GM18517 (cell line): Measurements from ENCODE around the gene RDH8.
"Not testable (repeated sequence)": the region's sequence is repeated elsewhere in the genome, so short reads cannot be mapped to it uniquely, and the experiment has no call there.

Source experiments
- ATAC-seq: cut with Tn5 transposase; IDR thresholded peaks from one replicate; pipeline ENCODE4 v1.9.1; 2021; ENCODE audit warnings: mild to moderate bottlenecking, moderate library complexity; ENCODE audit not compliant: unreplicated experiment

RDH8 gene

DNA sequence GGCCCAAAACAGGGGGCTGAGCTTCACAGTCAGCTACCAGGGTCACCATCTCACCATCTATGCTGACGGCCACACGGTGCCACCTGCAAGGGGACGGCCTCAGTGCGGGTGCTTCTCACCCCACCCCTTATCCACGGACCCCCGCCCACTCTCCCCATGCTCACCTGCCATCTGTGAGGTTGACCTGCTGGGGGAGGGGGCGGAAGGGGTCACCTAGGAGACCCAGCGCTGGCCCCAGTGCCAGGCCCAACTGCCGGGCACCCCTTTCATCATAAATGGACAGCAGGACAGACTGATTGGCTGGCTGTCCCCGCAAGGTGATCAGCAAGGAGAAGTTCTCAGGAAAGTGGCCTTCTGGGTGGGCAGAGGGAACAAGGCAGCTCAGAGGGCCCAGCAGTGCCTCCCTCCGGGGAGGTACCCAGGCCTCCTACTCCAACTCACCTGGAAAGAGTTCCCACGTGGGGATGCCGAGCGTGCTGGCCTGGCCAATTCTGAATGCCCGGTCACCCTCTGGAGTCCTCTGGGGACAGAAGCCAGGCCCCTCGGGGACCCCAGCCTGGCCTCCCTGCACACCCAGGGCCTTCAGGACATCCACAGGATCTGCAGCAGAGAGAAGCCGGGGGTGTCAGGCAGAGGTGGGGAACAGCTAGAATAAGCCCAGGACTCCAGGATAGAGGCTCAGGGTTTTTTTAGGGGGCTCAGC, 7.5 kb upstream of the RDH8 start:
- ATAC-seq = no peak

DNA sequence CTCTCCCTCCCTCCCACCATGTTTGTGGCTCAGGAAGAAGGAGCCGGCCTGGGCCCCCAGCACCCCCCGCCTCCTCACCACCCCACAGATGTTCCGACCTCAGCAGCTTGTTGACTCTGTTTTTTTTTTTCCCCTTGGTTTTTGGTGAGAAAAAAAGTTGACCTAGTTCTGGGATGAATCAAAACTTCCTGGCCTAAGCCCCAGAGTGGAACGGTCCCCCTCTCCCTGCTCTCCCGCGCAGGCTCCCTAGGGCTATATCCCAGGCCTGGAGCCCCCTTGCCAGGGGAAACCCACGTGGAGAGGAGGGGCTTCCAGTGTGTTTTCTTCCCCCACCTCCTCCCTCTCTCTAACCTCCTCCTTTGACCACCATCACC, 7.0 kb upstream of the RDH8 start:
- ATAC-seq = no peak

DNA sequence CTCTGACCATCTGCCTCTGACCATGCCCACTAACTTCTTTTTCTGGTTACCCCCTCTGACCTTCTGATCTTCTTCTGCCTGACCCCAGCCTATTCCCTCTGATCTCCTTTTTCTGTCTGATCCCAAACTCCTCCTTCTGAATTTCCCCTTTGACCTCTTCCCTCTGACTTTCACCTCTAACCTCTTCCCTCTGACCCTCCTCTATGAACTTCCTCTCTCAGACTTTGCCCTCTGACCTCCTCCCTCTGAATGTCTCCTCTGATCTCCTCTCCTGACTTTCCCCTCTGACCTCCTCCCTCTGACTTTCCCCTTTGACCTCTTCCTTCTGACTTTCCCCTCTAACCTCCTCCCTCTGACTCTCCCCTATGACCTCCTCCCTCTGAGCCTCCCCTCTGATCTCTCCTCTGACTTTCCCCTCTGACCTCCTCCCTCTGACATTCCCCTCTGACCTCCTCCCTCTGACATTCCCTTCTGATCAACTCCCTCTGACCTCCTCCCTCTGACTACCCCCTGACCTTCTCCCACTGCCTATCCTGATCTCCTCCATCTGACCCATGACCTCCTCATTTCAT, 6.4 kb upstream of the RDH8 start:
- no peak for ATAC-seq

DNA sequence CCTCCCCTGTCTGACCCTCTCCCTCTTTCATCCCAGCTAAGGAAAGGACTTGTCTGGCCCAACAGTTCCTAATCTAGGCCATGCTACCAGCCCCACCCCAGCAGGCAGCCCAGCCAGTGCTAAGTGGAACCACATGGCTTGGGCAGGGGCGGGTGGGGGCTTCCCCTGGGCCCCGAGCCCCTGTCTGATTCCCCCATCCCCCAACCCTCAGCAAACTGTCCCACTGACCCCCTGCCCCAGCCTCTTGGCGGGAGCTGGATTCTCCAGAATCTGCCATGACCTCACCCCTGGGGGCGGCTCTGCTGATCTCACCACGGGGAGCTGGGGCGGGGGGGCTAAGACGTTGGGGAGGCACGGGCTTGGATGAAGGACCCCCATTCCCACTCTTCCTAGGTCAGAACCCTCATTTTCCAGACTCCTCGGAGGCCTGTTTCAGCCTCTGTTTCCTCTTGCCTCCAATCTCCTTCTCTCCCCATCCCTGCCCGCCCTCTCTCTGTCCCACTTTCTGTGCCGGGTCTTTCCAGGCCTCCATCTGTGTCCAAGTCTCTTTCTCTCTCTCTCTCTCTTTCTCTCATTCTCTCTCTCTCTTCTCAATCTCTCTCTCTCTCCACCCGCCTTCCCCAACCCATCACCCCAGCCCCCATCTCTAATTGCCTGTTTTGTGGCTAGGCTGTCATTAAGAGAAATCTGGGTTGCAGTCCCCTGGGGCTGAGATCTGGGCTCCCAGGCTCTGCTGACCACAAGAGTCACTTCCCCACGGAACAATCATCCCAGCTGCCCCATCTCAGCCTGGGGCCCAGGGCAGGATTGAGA, 5.7 kb upstream of the RDH8 start:
- no peak for ATAC-seq

DNA sequence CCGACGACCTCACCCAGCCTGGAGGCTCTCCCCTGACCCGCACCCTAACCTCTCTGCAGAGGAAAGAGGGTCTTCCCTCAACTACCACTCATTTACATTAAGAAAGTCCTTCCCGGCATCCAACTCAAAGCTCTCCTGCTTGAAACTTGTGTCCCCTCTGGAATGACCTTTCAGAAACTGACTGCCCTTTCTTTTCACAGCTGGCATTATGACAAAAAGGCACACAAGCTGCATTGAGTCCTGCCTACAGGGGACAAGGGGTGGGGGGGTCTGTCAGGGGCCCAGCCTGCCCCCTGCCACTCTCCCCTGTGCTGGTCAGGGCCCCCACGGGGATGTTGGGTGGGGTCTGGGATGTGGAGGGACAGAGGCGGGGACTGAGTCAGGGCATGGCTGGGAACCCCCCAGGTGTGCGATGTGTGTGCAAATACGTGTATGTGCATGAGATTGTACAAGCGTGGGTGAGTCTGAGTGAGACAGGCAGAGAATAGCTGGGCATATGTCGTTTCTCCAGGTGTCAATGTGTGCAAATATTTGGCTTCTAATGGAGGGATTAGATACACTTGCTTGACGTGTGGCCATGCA, 5.0 kb upstream of the RDH8 start:
- ATAC-seq = no peak

DNA sequence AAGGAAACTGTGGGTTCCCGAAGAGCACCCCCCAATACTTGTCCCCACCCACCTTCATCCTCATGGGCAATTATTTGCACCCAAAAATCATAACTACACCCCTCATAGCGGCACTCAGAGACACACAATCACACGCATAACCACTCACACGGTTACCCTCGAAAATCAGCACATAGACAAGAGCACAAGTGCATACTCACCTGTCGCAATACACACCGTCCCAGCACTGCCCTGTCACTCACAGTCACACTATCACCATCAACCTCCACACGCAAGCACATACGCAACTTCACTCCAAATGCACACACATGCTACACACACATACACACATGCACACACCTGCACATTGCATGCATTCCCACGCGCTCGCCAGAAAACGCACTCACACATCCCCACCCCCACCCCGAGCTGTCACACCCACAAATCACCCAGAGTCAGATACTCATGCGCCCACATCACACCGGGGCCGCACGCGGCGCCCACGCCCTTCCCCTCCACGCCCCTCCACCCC, 3.5 kb upstream of the RDH8 start:
- ATAC-seq = no peak

DNA sequence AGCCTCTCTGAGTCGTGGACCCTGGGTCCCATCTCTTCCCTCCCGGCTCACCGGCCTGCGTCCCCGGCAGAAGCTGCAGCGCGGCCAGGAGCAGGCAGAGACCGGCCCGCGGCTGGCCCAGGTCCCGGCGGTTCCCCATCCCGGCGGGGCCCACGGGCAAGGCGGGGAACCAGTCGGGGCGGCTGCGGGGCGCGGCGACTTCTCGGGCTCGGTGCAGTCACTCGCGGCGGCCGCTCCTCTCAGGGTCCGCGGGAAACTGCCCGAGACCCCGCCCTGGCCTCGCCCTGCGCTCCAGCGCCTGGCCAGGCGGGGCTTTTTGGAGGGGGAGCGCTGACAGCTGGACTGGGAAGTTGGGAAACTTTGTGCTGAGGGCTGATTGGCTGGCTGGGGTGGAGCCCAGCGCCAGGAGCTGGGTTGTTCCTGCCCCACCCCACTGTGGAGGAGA, 3.0 kb upstream of the RDH8 start, which contains the start of gene COL5A3:
Gene COL5A3, minus strand, starts transcription at position 258 of the 445 bp plus-strand sequence. Its CDS starts 119 bp downstream, at position 139.
- no peak for ATAC-seq

DNA sequence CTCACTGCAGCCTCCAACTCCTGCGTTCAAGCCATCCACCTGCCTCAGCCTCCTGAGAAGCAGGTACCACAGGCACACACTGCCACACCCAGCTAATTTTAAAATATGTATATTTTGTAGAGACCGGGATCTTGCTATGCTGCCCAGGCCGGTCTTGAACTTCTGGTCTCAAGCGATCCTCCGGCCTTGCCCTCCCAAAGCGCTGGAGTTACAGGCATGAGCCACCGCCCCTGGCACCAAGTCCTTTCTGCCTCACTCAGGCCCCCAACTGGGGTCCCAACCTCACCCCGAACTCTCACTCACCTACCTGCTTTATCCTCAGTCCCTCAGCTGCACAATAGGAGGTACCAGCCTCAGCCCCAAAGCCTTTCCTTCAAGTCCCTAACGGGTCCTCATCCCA, 2.3 kb upstream of the RDH8 start:
- no peak for ATAC-seq

DNA sequence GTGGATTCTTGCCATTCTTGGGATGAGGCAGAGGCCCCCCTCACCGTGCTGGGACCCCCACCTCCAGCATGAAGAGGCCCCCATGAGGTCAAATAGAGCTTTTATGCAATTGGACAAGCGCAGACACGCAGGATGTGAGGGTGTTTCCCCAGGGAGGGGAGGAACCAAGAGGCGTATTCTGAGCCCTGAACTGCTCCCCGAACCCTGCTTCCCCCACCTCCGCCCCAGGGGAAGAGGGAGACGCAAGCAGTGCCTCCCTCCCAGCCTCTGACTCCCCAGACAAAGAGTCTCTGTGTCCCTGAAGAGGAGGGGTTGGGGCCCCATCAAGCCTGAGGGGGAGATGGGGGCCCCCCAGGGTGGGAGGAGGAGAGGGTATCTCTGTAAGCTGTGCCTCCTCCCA, 1.3 kb upstream of the RDH8 start:
- ATAC-seq = no peak

DNA sequence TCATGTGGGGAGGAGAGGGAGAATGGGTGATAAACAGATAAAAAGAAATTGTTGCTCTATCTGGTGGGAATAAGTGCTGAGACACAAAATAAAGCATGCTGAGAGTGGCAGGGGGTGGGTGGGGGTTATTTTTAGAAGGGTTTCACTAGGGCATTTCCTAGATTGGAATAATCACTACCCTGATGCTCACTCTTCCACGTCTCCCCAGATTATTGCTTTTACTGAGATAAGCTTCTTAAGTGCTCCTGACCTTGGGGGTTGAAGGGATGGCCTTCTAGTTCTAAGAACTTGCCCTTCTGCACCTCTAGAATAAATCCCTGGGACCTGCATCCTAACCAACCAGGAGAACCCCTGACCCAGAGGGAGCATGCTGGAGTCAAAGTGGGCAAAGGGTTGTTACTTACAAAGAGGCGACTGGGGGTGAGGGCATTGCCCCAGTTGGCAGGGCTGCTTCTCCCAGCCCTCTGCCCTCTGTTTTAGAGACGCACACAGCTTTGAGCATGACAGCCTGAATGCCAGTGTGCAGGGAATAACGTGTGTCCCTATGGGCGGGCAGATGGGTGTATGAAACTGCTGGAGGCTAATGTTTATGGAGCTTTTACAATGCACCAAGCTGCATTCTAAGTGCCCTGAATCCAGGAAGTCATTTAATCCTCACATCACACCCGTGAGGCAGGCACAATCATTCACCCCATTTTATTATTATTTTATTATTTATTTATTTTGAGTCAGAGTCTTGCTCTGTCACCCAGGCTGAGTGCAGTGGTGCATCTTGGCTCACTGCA, 743 bp downstream of the RDH8 start:
- no peak for ATAC-seq

DNA sequence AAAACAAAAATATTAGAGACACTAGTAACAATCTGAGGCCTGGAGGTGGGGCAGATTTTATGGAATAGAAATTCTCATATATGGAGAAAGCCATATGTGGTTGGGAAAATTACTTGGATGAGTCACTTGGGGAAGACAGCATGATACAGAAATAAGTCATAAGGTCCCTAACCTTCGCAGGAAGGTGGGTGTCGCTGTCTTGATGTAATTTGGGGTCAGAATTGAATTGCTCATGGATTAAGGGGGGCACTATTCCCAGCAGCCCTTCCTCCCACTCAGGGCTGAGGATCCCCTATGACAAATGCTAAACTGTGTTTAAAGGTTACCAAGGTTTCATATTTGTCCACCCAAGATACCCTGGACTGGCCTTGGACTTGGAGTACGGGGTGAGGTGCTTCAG, 5.0 kb downstream of the RDH8 start:
- no peak for ATAC-seq

DNA sequence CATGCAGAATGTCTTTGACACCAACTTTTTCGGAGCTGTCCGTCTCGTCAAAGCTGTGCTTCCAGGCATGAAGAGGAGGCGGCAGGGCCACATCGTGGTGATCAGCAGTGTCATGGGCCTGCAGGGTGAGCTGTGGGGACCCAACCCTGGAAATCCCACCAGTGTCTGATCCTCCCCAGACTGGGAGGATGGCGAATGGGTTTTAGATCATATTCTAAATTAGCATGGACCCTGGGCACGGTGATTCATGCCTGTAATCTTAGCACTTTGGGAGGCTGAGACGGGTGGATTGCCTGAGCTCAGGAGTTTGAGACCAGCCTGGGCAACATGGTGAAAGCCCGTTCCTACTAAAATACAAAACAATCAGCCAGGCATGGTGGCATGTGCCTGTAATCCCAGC, 5.5 kb downstream of the RDH8 start:
- ATAC-seq = no peak

DNA sequence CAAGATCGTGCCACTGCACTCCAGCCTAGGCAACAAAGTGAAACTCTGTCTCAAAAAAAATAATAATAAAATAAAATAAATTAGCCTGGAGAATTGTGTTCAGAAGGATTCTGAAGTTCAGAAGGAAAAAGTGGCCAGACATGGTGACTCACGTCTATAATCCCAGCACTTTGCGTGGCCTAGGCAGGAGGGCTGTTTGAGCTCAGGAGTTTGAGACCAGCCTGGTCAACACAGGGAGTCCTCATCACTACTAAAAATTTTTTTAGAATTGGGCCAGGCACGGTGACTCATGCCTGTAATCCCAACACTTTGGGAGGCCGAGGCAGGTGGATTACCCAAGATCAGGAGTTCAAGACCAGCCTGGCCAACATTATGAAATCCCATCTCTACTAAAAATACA, 6.0 kb downstream of the RDH8 start:
- ATAC-seq = no peak

DNA sequence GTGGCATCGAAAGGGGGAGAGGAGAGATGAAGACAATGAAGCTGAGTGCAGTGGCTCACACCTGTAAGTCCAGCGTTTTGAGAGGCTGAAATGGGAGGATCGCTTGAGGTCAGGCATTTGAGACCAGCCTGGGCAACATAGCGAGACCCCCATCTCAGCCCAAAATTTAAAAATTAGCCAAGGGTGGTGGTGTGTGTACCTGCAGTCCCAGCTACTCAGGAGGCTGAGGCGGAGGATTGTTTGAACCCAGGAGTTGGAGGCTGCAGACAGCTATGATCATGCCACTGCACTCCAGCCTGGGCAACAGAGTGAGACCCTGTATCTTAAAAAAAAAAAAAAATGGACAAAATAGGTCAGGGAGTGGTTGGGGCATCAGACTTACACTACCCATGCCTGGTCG, 7.6 kb downstream of the RDH8 start:
- ATAC-seq = no peak

DNA sequence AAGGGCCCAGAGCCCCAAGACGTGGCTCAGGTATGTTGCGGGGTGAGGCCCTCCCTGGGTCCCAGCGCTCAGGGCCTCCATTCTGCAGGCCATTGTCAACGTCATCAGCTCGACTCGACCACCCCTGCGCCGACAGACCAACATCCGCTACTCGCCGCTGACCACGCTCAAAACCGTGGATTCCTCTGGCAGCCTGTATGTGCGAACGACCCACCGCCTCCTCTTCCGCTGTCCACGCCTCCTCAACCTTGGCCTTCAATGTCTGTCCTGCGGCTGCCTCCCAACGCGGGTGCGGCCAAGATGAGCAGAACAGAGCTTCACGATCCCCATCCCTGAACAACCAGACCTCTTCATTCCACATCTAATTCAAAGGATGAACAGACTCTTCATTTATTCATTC, 8.2 kb downstream of the RDH8 start:
- no peak for ATAC-seq

DNA sequence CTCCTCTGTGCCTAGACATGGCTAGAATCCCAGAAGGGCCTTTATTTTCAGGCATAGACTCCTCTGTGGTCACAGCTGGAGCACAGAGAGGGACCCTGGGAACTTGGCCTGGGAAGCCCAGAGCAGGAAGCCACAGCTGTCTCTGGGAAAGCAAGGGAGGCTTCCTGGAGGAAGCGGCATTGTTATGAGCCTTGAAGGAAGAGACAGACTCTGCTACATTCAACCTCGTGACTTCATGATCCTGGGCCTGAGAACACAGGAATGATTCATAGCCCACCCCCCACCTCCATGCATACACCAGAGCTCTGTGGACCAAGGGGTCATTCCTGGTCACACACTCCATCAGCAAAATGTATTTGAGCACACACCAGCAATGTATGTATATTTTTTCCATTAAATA, 8.6 kb downstream of the RDH8 start:
- no peak for ATAC-seq

DNA sequence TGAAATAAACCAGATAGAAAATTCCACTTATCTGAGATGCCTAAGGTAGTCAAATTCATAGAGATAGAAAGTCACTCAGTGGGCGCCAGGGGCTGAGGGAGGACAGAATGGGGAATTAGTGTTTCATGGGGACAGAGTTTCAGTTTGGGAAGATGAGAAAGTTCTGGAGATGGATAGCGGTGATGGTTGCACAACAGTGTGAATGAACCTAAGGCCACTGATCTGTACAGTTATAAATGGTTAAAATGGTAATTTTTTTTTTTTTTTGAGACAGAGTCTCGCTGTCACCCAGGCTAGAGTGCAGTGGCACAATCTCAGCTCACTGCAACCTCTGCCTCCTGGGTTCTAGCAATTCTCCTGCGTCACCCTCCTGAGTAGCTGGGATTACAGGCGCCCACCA, 9.8 kb downstream of the RDH8 start:
- ATAC-seq = not testable (repeated sequence)

DNA sequence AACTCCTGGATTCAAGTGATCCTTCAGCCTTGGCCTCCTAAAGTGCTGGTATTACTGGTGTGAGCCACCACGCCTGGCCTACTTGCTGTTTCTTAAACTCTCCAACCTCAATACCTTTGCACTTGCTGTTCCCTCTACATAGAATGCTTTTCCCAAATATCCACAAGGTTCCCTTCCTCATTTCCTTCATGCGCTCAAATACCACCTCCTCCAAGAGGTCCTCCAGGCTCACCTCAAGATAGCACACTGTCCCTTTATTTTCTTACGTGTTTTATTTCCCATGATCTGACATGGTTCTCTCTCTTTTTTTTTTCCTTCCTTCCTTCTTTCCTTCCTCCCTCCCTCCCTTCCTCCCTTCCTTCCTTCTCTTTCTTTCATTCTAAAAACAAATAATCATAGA, 13.5 kb downstream of the RDH8 start:
- no peak for ATAC-seq

DNA sequence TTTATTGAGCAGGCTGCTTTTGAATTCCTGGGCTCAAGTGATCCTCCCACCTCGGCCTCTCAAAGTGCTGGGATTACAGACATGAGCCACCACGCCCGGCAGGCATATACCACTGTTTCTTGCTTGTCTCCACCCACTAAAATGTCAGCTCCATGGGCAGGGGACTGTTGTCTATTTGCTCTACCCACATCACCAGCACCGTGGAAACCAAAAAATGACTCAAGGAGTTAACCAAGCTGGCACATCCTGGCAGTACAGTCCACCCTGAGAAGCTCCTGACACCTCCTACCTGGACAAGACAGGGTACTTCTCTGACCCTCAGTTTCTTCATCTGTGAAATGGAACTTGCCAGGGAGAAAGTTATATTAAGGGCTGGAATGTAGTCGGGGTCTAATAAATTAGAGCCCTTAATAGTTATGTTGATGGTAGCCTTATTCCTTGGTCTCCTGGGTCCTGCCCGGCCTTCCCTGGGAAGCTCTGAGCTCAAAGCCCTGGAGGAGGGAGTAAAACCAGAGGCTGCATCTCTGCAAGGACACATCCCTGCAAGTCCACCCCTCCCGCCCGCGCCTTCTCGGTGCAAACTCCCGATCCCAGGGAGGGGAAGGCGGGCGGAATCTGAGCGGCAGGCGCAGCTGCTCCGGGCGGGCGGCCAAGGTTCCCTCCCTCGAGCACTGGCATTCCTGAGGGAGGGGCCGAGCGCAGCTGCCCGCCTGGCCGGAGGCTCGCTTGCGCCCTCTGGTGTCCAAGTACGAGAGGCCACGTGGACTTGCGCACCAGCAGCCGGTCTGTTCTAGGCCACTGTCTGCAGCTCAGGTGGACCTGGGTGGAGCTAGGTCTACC, 14.1 kb downstream of the RDH8 start:
- ATAC-seq = no peak

DNA sequence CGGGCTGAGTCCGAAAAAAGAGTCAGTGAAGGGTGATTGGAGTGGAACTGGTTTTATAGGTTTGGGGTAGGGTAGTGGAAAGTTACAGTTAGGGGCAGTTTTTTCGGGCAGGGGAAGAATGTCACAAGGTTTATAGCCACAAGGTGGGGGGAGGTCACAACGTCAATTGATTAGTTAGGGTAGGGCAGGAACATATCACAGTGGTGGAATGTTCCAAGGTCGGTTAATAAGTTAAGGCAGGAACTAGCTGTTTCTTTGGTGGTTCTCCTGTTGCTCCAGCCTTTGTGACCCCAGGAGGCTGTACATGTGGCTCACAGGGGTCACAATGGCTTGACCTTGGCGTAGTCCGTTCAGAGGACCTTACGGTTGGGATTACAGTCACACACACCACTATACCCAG, 20.3 kb downstream of the RDH8 start:
- ATAC-seq = no peak
